GM12801 (cell line): Measurements from ENCODE around the gene AHSP.

Source experiments
- TF ChIP-seq, protein P1 (sequence below): IDR thresholded peaks from one replicate; pipeline ENCODE4 v1.5.1; 2011; ENCODE audit warnings: control low read depth; ENCODE audit not compliant: insufficient read length; ENCODE audit errors: extremely low read depth

Gene AHSP

DNA sequence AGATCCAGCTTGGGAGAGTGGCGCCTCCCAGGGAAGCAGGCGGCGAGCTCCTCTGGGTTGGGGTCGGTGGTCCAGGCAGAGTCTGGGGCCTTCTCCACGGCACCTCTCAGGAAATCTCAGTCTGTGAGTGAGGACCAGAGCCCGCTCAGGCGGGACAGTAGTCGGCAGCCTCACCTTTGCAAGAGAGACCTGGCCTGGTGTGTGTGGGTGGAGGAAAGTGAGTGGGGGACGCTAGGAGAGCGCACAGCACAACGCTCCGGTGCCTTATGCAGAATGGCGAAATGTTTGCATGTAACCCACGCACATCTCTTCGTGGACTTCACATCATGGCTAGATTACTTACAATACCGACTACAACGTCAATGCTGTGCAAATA lies 2.2 kb downstream of the AHSP start:
- TF ChIP-seq, protein P1, sequence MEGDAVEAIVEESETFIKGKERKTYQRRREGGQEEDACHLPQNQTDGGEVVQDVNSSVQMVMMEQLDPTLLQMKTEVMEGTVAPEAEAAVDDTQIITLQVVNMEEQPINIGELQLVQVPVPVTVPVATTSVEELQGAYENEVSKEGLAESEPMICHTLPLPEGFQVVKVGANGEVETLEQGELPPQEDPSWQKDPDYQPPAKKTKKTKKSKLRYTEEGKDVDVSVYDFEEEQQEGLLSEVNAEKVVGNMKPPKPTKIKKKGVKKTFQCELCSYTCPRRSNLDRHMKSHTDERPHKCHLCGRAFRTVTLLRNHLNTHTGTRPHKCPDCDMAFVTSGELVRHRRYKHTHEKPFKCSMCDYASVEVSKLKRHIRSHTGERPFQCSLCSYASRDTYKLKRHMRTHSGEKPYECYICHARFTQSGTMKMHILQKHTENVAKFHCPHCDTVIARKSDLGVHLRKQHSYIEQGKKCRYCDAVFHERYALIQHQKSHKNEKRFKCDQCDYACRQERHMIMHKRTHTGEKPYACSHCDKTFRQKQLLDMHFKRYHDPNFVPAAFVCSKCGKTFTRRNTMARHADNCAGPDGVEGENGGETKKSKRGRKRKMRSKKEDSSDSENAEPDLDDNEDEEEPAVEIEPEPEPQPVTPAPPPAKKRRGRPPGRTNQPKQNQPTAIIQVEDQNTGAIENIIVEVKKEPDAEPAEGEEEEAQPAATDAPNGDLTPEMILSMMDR, result no peak

DNA sequence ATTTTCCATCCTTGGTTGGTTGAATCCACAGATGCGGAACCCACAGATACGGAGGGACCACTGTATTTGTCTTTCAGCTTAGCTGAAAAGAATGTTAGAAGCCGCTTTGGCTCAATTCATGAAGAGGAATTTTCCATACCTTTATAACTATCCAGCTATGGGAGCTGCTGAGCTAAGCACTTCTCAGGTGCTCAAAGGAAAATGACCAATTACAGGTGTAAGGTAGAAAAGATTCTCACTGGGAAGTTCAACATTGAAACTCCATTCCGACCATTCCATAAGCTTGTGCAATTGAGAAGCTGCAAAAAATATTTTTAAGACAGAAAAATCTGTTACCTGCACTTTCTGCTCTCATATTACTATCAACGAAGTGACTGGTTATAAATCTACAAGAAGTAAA lies 2.7 kb downstream of the AHSP start:
- TF ChIP-seq, protein P1, result no peak

DNA sequence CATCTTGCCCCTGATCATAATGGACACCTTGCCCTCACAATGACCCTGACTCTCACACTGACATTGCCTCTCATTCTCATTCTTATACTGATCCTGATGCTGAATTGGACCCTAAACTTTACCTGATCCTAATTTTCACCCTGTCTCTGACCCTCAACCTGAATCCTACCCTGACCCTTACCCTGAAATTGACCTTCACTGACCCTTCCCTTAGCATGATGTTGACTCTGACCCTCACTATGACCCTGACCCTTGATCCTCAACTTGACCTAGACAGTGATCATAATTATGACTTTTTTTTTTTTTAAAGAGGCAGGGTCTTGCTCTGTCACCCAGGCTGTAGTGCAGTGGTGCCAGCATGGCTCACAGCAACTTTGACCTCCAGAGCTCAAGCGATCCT lies 3.4 kb downstream of the AHSP start:
- TF ChIP-seq, protein P1, result no peak

DNA sequence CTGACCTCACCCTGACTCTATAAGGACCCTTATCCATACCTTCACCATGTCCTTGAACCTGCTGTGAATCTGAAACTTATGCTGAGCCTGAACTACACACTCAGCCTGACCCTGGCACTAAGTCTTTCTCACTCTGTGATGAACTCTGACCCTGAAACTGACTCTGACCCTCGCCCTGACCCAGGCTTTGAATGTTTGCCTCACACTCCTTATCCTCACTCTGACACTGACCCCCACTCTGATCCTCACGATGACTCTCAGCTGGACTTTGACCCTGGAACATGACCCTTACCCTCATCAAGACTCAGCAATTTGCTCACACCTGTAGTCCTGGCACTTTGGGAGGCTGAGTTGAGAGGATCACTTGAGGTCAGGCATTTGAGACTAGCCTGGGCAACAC lies 4.4 kb downstream of the AHSP start:
- TF ChIP-seq, protein P1, result no peak

DNA sequence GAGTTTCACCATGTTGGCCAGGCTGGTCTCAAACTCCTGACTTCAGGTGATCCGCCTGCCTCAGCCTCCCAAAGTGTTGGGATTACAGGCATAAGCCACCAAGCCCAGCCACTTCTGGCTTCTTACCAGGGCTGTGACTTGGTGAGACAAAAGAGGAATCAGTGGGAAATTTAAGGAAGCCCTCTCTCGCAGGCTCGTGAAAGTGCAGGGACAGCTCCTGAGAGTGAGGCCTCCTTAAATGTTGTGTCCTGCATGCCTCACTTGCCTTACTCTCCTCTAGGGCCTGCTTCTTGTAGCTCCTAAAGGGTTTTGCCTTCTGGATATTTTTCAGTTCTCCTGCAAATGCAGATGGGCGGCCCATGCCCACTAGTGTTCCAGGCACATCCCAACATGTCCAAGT lies 5.2 kb downstream of the AHSP start:
- TF ChIP-seq, protein P1, result no peak

DNA sequence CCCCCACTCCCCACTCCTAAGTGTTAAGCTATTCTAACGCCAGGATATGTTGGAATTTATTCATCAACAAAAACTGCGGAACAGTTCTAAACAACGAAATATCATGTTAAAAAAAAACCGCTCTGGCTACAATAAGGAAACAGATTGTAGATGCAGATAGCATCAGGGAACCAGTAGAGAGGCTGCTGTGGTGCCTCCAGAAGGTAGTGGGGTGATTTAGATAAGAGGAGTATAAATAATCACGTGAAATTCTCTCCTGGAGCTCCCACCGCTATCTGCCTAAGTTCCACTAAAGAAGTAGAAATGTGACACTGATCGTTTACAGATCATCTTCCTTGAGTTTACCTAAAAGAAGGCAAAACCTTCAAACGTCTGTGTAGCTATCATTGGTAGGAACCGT lies 8.0 kb downstream of the AHSP start:
- TF ChIP-seq, protein P1, result no peak

DNA sequence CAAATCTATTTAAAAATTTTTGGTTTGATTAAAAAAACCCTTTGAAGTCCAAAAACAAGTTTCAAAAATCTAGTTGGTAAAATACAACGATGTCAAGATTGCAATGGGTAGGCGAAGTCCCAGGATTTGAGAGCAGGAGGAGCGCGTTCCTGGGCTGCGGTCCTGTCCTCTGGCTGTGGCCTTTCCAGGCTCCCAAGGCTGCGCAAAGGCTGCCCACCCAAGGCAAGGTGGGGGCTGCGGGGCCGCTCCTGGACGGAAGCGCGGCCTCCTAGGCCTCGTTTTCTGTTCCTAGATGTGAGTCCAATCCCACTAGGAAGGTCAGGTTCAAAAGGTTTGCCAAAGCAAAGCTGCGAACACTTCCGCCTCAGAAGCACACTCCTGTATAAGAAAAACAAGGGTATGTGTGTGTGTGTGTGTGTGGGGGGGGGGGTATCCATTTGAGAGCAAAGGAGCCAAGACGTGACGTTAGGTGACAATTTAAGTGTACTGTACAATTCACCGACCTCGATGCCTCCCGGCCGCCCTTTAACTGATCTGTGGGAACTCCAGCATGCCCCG lies 9.2 kb downstream of the AHSP start:
- TF ChIP-seq, protein P1, result no peak
